ENCODE results near the gene USP8. TPM values are rescaled to one million over a fixed set of nuclear protein-coding genes. Genes with fewer than 3 reads are reported as not detected.
A peak's percentile ranks its signal among the peaks of the same experiment; 100 is the strongest.
"Not testable (repeated sequence)": the region's sequence is repeated elsewhere in the genome, so short reads cannot be mapped to it uniquely, and the experiment has no call there.

The USP8 gene
- polyA plus RNA-seq, 4 donors, result 27.4 to 57.8 (median 39.1) TPM

GRCh38 chr15:50425678-50426246 is 1.6 kb downstream of the USP8 start:
- H3K9me3 ChIP-seq (ENCODE audit: control insufficient read depth in 2 of 2, insufficient read depth in 1 of 2, low read depth in 1 of 2, low read length in 1 of 2); H3K4me1 ChIP-seq (ENCODE audit: control insufficient read depth in 3 of 3, insufficient read depth in 2 of 3, low read depth in 1 of 3, low read length in 2 of 3); H3K27ac ChIP-seq (ENCODE audit: low read depth in 1 of 3, low read length in 2 of 3); FAIRE-seq; H3K27me3 ChIP-seq (ENCODE audit: control insufficient read depth in 3 of 3, insufficient read depth in 3 of 3, low read length in 3 of 3); DNase-seq: not testable (repeated sequence)
- H3K4me3 ChIP-seq (ENCODE audit: low read depth in 1 of 3, low read length in 3 of 3), result peak overlapping the region in 1 of 3 donors; percentile 21
- H3K36me3 ChIP-seq (ENCODE audit: control insufficient read depth in 3 of 3, insufficient read depth in 2 of 3, low read depth in 1 of 3, low read length in 3 of 3), result peaks cover 0 to 14% (median 0%) of the 10 kb centered on the region in 3 donors
- WGBS, 3 donors, result 71 to 84% (median 73%) methylated on average over 17 of the region's 17 CpGs

GRCh38 chr15:50426428-50426827 is 2.2 kb downstream of the USP8 start:
- WGBS, 3 donors, result 93% methylated on average over 9 of the region's 9 CpGs
- no peaks in the 10 kb centered on the region for H3K27me3 ChIP-seq (ENCODE audit: control insufficient read depth in 3 of 3, insufficient read depth in 3 of 3, low read length in 3 of 3)
- H3K27ac ChIP-seq (ENCODE audit: low read depth in 1 of 3, low read length in 2 of 3), result no peak overlapping the region
- H3K36me3 ChIP-seq (ENCODE audit: control insufficient read depth in 3 of 3, insufficient read depth in 2 of 3, low read depth in 1 of 3, low read length in 3 of 3), result peaks cover 0 to 14% (median 0%) of the 10 kb centered on the region in 3 donors
- H3K4me3 ChIP-seq (ENCODE audit: low read depth in 1 of 3, low read length in 3 of 3), result no peak overlapping the region
- DNase-seq, result no peak
- no peaks in the 10 kb centered on the region for H3K9me3 ChIP-seq (ENCODE audit: control insufficient read depth in 2 of 2, insufficient read depth in 1 of 2, low read depth in 1 of 2, low read length in 1 of 2)
- H3K4me1 ChIP-seq (ENCODE audit: control insufficient read depth in 3 of 3, insufficient read depth in 2 of 3, low read depth in 1 of 3, low read length in 2 of 3), result peaks cover 0 to 2% (median 0%) of the 10 kb centered on the region in 3 donors
- no peak for FAIRE-seq

GRCh38 chr15:50431204-50431603 is 7.0 kb downstream of the USP8 start:
- no peak overlapping the region for H3K4me3 ChIP-seq (ENCODE audit: low read depth in 1 of 3, low read length in 3 of 3)
- no peak overlapping the region for H3K27ac ChIP-seq (ENCODE audit: low read depth in 1 of 3, low read length in 2 of 3)
- H3K9me3 ChIP-seq (ENCODE audit: control insufficient read depth in 2 of 2, insufficient read depth in 1 of 2, low read depth in 1 of 2, low read length in 1 of 2), result no peaks in the 10 kb centered on the region
- DNase-seq (no peak), FAIRE-seq (no peak)
- peaks cover 0 to 24% (median 3%) of the 10 kb centered on the region in 3 donors for H3K36me3 ChIP-seq (ENCODE audit: control insufficient read depth in 3 of 3, insufficient read depth in 2 of 3, low read depth in 1 of 3, low read length in 3 of 3)
- peaks cover 0 to 6% (median 2%) of the 10 kb centered on the region in 3 donors for H3K4me1 ChIP-seq (ENCODE audit: control insufficient read depth in 3 of 3, insufficient read depth in 2 of 3, low read depth in 1 of 3, low read length in 2 of 3)
- WGBS, 3 donors, result 100% methylated on average over 1 of the region's 1 CpG
- H3K27me3 ChIP-seq (ENCODE audit: control insufficient read depth in 3 of 3, insufficient read depth in 3 of 3, low read length in 3 of 3), result no peaks in the 10 kb centered on the region

- DNase-seq (no peak), FAIRE-seq (no peak)
- Histone ChIP-seq H3K36me3 (ENCODE audit: control insufficient read depth in 3 of 3, insufficient read depth in 2 of 3, low read depth in 1 of 3, low read length in 3 of 3) (peaks cover 0 to 18% (median 3%) of the 10 kb centered on the region in 3 donors), H3K27me3 (ENCODE audit: control insufficient read depth in 3 of 3, insufficient read depth in 3 of 3, low read length in 3 of 3) (no peaks in the 10 kb centered on the region), H3K9me3 (ENCODE audit: control insufficient read depth in 2 of 2, insufficient read depth in 1 of 2, low read depth in 1 of 2, low read length in 1 of 2) (no peaks in the 10 kb centered on the region), H3K4me3 (ENCODE audit: low read depth in 1 of 3, low read length in 3 of 3) (no peak overlapping the region), H3K4me1 (ENCODE audit: control insufficient read depth in 3 of 3, insufficient read depth in 2 of 3, low read depth in 1 of 3, low read length in 2 of 3) (peaks cover 0 to 6% (median 2%) of the 10 kb centered on the region in 3 donors), H3K27ac (ENCODE audit: low read depth in 1 of 3, low read length in 2 of 3) (no peak overlapping the region)
- WGBS, 3 donors, result 87 to 89% (median 88%) methylated on average over 2 of the region's 2 CpGs
Measured at GRCh38 chr15:50432230-50432629, 8.0 kb downstream of the USP8 start.

GRCh38 chr15:50435772-50436171 is 11.6 kb downstream of the USP8 start:
- Histone ChIP-seq H3K36me3 (ENCODE audit: control insufficient read depth in 3 of 3, insufficient read depth in 2 of 3, low read depth in 1 of 3, low read length in 3 of 3) (peaks cover 0 to 25% (median 8%) of the 10 kb centered on the region in 3 donors), H3K4me1 (ENCODE audit: control insufficient read depth in 3 of 3, insufficient read depth in 2 of 3, low read depth in 1 of 3, low read length in 2 of 3) (peaks cover 0 to 6% (median 0%) of the 10 kb centered on the region in 3 donors), H3K9me3 (ENCODE audit: control insufficient read depth in 2 of 2, insufficient read depth in 1 of 2, low read depth in 1 of 2, low read length in 1 of 2) (no peaks in the 10 kb centered on the region), H3K4me3 (ENCODE audit: low read depth in 1 of 3, low read length in 3 of 3) (no peak overlapping the region), H3K27ac (ENCODE audit: low read depth in 1 of 3, low read length in 2 of 3) (no peak overlapping the region), H3K27me3 (ENCODE audit: control insufficient read depth in 3 of 3, insufficient read depth in 3 of 3, low read length in 3 of 3) (no peaks in the 10 kb centered on the region)
- WGBS, 3 donors, result 18 to 65% (median 46%) methylated on average over 2 of the region's 2 CpGs
- DNase-seq (peak; percentile 17 to 33), FAIRE-seq (no peak)

GRCh38 chr15:50438251-50438650 is 14.0 kb downstream of the USP8 start:
- no peak for DNase-seq

GRCh38 chr15:50440932-50441331 is 16.7 kb downstream of the USP8 start:
- no peaks in the 10 kb centered on the region for H3K27me3 ChIP-seq (ENCODE audit: control insufficient read depth in 3 of 3, insufficient read depth in 3 of 3, low read length in 3 of 3)
- peaks cover 0 to 1% (median 0%) of the 10 kb centered on the region in 3 donors for H3K4me1 ChIP-seq (ENCODE audit: control insufficient read depth in 3 of 3, insufficient read depth in 2 of 3, low read depth in 1 of 3, low read length in 2 of 3)
- peaks cover 6 to 45% (median 7%) of the 10 kb centered on the region in 3 donors for H3K36me3 ChIP-seq (ENCODE audit: control insufficient read depth in 3 of 3, insufficient read depth in 2 of 3, low read depth in 1 of 3, low read length in 3 of 3)
- no peaks in the 10 kb centered on the region for H3K9me3 ChIP-seq (ENCODE audit: control insufficient read depth in 2 of 2, insufficient read depth in 1 of 2, low read depth in 1 of 2, low read length in 1 of 2)
- FAIRE-seq (no peak), DNase-seq (no peak)
- WGBS, 3 donors, result 89 to 93% (median 92%) methylated on average over 5 of the region's 5 CpGs
- H3K27ac ChIP-seq (ENCODE audit: low read depth in 1 of 3, low read length in 2 of 3), result no peak overlapping the region
- H3K4me3 ChIP-seq (ENCODE audit: low read depth in 1 of 3, low read length in 3 of 3), result no peak overlapping the region

More at GRCh38 chr15:50438251-50438650, 14.0 kb downstream of the USP8 start:
- Histone ChIP-seq H3K4me3 (ENCODE audit: low read depth in 1 of 3, low read length in 3 of 3) (no peak overlapping the region), H3K4me1 (ENCODE audit: control insufficient read depth in 3 of 3, insufficient read depth in 2 of 3, low read depth in 1 of 3, low read length in 2 of 3) (peaks cover 0 to 6% (median 0%) of the 10 kb centered on the region in 3 donors), H3K27me3 (ENCODE audit: control insufficient read depth in 3 of 3, insufficient read depth in 3 of 3, low read length in 3 of 3) (no peaks in the 10 kb centered on the region), H3K36me3 (ENCODE audit: control insufficient read depth in 3 of 3, insufficient read depth in 2 of 3, low read depth in 1 of 3, low read length in 3 of 3) (peaks cover 2 to 33% (median 8%) of the 10 kb centered on the region in 3 donors), H3K9me3 (ENCODE audit: control insufficient read depth in 2 of 2, insufficient read depth in 1 of 2, low read depth in 1 of 2, low read length in 1 of 2) (no peaks in the 10 kb centered on the region), H3K27ac (ENCODE audit: low read depth in 1 of 3, low read length in 2 of 3) (no peak overlapping the region)
- no peak for FAIRE-seq
- 94 to 97% (median 96%) methylated on average over 8 of the region's 8 CpGs for WGBS, 3 donors

GRCh38 chr15:50452927-50453326 is 28.7 kb downstream of the USP8 start:
- DNase-seq (no peak), FAIRE-seq (no peak)
- Histone ChIP-seq H3K9me3 (ENCODE audit: control insufficient read depth in 2 of 2, insufficient read depth in 1 of 2, low read depth in 1 of 2, low read length in 1 of 2) (no peaks in the 10 kb centered on the region), H3K27me3 (ENCODE audit: control insufficient read depth in 3 of 3, insufficient read depth in 3 of 3, low read length in 3 of 3) (no peaks in the 10 kb centered on the region), H3K36me3 (ENCODE audit: control insufficient read depth in 3 of 3, insufficient read depth in 2 of 3, low read depth in 1 of 3, low read length in 3 of 3) (peaks cover 6 to 48% (median 10%) of the 10 kb centered on the region in 3 donors), H3K4me3 (ENCODE audit: low read depth in 1 of 3, low read length in 3 of 3) (no peak overlapping the region), H3K27ac (ENCODE audit: low read depth in 1 of 3, low read length in 2 of 3) (no peak overlapping the region), H3K4me1 (ENCODE audit: control insufficient read depth in 3 of 3, insufficient read depth in 2 of 3, low read depth in 1 of 3, low read length in 2 of 3) (no peaks in the 10 kb centered on the region)

Data from small intestine (tissue), 7 donors.